GM10248 (cell line): ENCODE measurements around the gene PRL.

ENCODE experiments used
- CTCF ChIA-PET: fragments of 300-600 bp; sonication (Branson Sonifier 250); formaldehyde crosslinking; extraction: SDS; loops from one replicate; lab custom pipeline; 2021; ENCODE audit warnings: antibody characterized with exemption; lab: Yijun Ruan, JAX
- POLR2A ChIA-PET: fragments of 350-650 bp; sonication (Branson Sonifier 250); formaldehyde crosslinking; extraction: SDS; loops from one replicate; lab custom pipeline; 2020; ENCODE audit warnings: antibody characterized with exemption; lab: Yijun Ruan, JAX
- DNase-seq: peaks from one replicate; pipeline ENCODE4 v3.0.0; 2012; ENCODE audit errors: extremely low spot score
- TF ChIP-seq, protein P1 (sequence below): IDR thresholded peaks from 2 replicates; pipeline ENCODE4 v1.5.1; 2012; ENCODE audit warnings: mild to moderate bottlenecking, low read depth; ENCODE audit errors: extremely low read depth, missing control alignments, control extremely low read depth

The PRL gene

DNA sequence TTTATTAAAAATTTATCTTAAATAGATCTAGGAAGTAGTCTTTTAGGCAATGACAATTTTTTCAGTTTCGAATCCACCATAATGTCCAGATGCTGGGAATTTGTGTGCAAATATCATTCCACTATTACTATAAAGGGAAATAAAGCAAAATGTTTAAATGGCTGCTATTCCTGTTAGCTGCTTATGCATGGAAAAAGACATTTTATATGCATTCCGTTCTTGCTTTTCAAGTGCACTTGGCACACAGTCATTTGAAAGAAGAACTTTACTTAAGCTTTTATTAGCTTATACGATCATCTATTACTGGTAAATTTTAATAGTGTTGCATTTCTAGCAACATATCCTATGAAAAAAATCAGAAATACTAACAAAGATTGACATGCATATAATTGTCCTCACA, 42.0 kb downstream of the PRL start:
- TF ChIP-seq, protein P1, sequence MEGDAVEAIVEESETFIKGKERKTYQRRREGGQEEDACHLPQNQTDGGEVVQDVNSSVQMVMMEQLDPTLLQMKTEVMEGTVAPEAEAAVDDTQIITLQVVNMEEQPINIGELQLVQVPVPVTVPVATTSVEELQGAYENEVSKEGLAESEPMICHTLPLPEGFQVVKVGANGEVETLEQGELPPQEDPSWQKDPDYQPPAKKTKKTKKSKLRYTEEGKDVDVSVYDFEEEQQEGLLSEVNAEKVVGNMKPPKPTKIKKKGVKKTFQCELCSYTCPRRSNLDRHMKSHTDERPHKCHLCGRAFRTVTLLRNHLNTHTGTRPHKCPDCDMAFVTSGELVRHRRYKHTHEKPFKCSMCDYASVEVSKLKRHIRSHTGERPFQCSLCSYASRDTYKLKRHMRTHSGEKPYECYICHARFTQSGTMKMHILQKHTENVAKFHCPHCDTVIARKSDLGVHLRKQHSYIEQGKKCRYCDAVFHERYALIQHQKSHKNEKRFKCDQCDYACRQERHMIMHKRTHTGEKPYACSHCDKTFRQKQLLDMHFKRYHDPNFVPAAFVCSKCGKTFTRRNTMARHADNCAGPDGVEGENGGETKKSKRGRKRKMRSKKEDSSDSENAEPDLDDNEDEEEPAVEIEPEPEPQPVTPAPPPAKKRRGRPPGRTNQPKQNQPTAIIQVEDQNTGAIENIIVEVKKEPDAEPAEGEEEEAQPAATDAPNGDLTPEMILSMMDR, result no peak
- POLR2A ChIA-PET, result no interaction called here
- no peak for DNase-seq
- CTCF ChIA-PET, result interaction anchor here (1.4 kb wide), 1 partner anchor 18 kb away, joined by 5 read pairs; no protein-coding TSS in a partner anchor

DNA sequence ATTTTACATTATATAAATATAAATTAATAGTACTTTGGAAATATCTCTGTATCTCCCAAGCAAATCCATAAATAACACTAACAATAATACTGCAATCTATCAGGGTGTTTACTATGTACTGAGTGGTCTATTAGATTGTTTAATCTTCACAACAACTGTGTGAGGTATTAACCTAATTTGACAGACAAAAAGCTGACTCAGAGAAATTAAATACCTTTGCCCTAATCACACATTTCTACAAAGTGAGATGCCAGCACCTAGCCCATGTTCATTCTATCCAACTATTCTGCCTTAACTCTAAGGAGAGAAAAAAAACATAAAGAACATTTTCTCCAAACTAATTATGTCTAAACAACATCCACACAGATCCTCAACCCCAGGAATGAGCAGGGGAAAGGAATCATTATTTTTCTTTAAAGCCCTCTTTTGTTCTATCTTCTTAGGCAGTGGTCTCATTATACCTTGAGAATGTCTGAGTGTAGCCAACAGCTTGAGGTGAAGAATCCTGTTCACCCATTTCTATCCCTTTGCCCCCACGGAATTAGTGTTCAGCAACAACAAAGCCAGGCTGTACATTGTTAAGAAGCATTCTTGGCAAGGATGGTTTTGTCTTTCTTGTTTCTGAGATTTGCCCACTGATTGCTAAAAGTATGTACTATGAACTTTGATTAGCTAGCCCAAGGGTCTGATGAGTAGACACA, 42.7 kb downstream of the PRL start:
- CTCF ChIA-PET, result interaction anchor here (1.4 kb wide), 1 partner anchor 19 kb away, joined by 5 read pairs; no protein-coding TSS in a partner anchor
- TF ChIP-seq, protein P1, result no peak
- POLR2A ChIA-PET, result no interaction called here
- no peak for DNase-seq

DNA sequence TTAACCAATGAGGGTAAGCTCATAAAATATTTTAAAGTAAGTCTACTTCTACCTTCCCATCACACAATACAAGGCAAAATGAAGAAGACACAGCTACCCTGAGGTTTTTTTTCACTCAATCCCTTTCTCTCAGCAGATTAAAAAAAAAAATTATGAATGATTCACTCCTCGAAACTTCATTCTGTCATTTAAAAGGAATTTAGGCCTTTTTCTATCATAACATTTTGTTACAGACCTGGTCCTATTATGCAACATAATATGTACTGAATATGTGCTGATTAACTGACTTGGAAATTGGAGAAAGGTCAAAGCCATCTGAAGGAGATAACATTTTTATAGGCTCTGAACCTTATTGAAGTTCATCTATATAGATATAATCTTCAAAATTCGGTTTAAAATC, 45.5 kb downstream of the PRL start:
- CTCF ChIA-PET, result interaction anchor here (0.8 to 1.1 kb wide), 3 partner anchors 18 to 33 kb away, joined by 3 read pairs; no protein-coding TSS in a partner anchor
- TF ChIP-seq, protein P1, result no peak
- DNase-seq, result no peak
- POLR2A ChIA-PET, result no interaction called here

DNA sequence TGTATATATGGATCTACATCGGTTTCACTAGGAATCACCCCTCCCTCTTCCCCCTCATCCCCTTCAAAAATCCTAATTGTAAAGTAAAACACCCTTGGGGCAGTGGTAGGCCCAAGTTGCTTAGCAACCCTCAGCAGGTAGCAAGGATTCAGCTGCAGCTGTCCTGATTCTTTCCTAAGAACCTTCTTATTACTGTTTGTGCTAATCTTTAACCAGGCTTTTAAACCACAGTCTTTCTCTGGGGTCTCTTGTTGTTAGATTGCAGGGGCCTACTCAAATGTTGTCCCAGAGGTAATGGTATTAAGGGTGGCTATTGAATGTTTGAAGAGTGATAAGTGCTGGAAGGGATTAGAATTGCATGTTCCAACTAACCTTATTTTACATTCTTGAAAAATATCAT, 46.4 kb downstream of the PRL start:
- POLR2A ChIA-PET, result no interaction called here
- CTCF ChIA-PET, result interaction anchor here (0.8 to 1.0 kb wide), 2 partner anchors 17 to 33 kb away, joined by 3 read pairs; no protein-coding TSS in a partner anchor
- TF ChIP-seq, protein P1, result no peak
- no peak for DNase-seq

DNA sequence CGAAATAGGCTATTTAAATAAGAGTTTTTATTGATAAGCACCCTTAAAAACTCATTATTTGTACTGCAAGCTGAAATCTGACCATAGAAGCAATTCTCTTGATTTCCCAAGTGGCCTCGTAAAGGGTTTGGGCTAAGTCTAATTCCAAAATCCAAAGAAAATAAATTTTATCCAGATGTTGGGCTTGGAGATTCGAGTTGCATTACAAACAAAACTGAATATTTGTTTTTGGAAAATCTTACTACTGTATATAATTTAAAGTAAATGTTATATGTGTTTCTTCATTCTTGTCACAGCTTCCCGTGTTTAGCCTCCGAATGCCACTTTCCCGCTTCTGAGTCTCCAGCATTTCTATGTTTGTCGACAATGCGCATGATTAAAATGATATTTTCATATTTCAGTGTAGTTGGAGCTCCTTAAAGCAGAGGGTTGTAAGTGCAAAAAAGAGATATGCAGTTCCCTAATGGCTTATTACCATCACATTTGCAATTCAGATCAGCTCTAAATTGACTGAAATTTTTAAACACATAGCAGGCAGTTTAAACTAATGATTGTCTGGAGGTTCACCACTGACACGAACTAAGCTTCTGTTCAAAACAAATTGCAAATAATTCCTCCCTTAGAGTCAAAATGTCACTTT, 47.0 kb downstream of the PRL start:
- DNase-seq, result no peak
- POLR2A ChIA-PET, result no interaction called here
- CTCF ChIA-PET, result no interaction called here
- TF ChIP-seq, protein P1, result no peak

DNA sequence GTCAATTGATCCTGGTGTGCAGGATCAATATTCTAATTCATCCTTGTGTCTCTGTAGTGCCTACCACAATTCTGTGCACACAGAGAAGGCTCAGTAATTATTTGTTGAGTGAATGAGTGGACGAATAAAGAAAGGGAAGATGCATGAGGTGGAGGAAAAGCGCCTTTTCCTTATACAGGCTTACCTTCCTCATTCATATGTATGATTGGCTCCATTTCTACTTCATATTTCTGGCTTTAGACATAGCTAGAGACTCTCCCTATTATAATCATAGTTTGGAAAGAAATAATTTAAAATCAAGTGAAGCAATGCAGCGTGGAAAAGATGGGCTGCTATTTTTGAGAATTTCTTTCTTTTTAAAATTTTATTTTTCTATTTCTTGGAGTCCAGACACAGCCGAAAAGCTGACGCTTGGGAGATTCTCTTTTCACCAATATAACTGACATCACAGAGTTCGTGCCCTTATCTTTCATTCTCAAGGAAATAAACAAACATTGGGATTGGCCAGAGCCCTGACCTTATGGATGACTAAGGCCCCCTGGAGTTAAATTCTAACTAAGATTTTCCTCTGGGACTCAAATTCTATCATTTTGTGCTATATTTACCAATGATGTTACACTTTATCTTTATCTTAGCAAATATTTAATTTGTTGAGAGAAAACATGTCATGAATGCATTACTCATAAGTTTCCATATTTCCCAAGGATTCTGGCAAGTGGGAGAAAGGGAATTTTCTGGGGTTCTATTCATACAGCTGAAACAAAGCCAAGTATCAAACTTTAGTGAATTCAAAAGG, 48.1 kb downstream of the PRL start:
- TF ChIP-seq, protein P1, result no peak
- no peak for DNase-seq
- POLR2A ChIA-PET, result no interaction called here
- CTCF ChIA-PET, result no interaction called here
